Measurements from ENCODE around the gene COG3.

The COG3 gene

GRCh38 chr13:45446181-45446580 lies 18.6 kb upstream of the COG3 start:
- DNase-seq (ENCODE audit: low spot score): no peak

- no peak for DNase-seq (ENCODE audit: low spot score)
Observed at GRCh38 chr13:45447050-45447661, 17.6 kb upstream of the COG3 start.

- DNase-seq (ENCODE audit: low spot score): no peak
Observed at GRCh38 chr13:45448965-45449559, 15.7 kb upstream of the COG3 start.

GRCh38 chr13:45451282-45451681 lies 13.5 kb upstream of the COG3 start:
- DNase-seq (ENCODE audit: low spot score): no peak

- DNase-seq (ENCODE audit: low spot score): no peak
Observed at GRCh38 chr13:45454204-45454603, 10.5 kb upstream of the COG3 start.

GRCh38 chr13:45456196-45456972 lies 8.4 kb upstream of the COG3 start:
- peak; percentile 46 for DNase-seq (ENCODE audit: low spot score)

GRCh38 chr13:45464141-45464686 lies 525 bp upstream of the COG3 start:
- DNase-seq (ENCODE audit: low spot score): no peak

- DNase-seq (ENCODE audit: low spot score): no peak
Observed at GRCh38 chr13:45466359-45466758, 1.6 kb downstream of the COG3 start.

GRCh38 chr13:45468635-45469034 lies 3.9 kb downstream of the COG3 start:
- no peak for DNase-seq (ENCODE audit: low spot score)

- no peak for DNase-seq (ENCODE audit: low spot score)
Observed at GRCh38 chr13:45472171-45472705, 7.5 kb downstream of the COG3 start.

- peak; percentile 16 for DNase-seq (ENCODE audit: low spot score)
Observed at GRCh38 chr13:45473627-45474026, 8.9 kb downstream of the COG3 start.

GRCh38 chr13:45474584-45475454 lies 10.1 kb downstream of the COG3 start:
- no peak for DNase-seq (ENCODE audit: low spot score)

- DNase-seq (ENCODE audit: low spot score): no peak
Observed at GRCh38 chr13:45479661-45480060, 14.9 kb downstream of the COG3 start.

- no peak for DNase-seq (ENCODE audit: low spot score)
Observed at GRCh38 chr13:45481688-45482087, 16.9 kb downstream of the COG3 start.

GRCh38 chr13:45482571-45483173 lies 17.9 kb downstream of the COG3 start:
- DNase-seq (ENCODE audit: low spot score): no peak

GRCh38 chr13:45487604-45488003 lies 22.9 kb downstream of the COG3 start:
- DNase-seq (ENCODE audit: low spot score): no peak

- DNase-seq (ENCODE audit: low spot score): no peak
Observed at GRCh38 chr13:45490068-45490467, 25.3 kb downstream of the COG3 start.

GRCh38 chr13:45492538-45492937 lies 27.8 kb downstream of the COG3 start:
- DNase-seq (ENCODE audit: low spot score): no peak

- DNase-seq (ENCODE audit: low spot score): no peak
Observed at GRCh38 chr13:45496942-45497341, 32.2 kb downstream of the COG3 start.

- DNase-seq (ENCODE audit: low spot score): peak; percentile 99
Observed at GRCh38 chr13:45500492-45501174, 35.9 kb downstream of the COG3 start.

GRCh38 chr13:45501175-45501526 lies 36.4 kb downstream of the COG3 start:
- no peak for DNase-seq (ENCODE audit: low spot score)
